MM.1S (cell line): ENCODE data around the gene SUSD2.

Experiments
- DNase-seq: peaks from one replicate; pipeline ENCODE4 v3.0.0-alpha.2; 2015
- H2AFZ ChIP-seq: fragments of 300-600 bp; sonication (generic); 2 replicates; pipeline ENCODE4 v1.6.0; 2016; ENCODE audit warnings: antibody characterized with exemption, low read length
- H3F3A ChIP-seq: fragments of 300-600 bp; sonication (generic); 2 replicates; pipeline ENCODE4 v1.6.1; 2016; ENCODE audit warnings: mild to moderate bottlenecking, antibody characterized with exemption, low read length, moderate library complexity, mixed read lengths; ENCODE audit not compliant: insufficient read depth
- H3K27ac ChIP-seq: fragments of 300-600 bp; sonication (generic); 2 replicates; pipeline ENCODE4 v1.5.1; 2016; ENCODE audit warnings: mild to moderate bottlenecking, low read length
- H3K27me3 ChIP-seq: fragments of 300-600 bp; sonication (generic); replicated peaks from 2 replicates; pipeline ENCODE4 v1.6.0; 2016; ENCODE audit warnings: low read length; ENCODE audit not compliant: insufficient read depth
- H3K36me3 ChIP-seq: fragments of 300-600 bp; sonication (generic); replicated peaks from 2 replicates; pipeline ENCODE4 v1.6.1; 2016; ENCODE audit warnings: mild to moderate bottlenecking, low read length, mixed read lengths; ENCODE audit not compliant: insufficient read depth
- H3K4me1 ChIP-seq: fragments of 300-600 bp; sonication (generic); 2 replicates; pipeline ENCODE4 v1.6.1; 2016; ENCODE audit warnings: low read length, mixed read lengths
- H3K4me2 ChIP-seq: fragments of 300-600 bp; sonication (generic); 2 replicates; pipeline ENCODE4 v1.6.0; 2016; ENCODE audit warnings: low read depth, low read length
- H3K4me3 ChIP-seq: fragments of 300-600 bp; sonication (generic); 2 replicates; pipeline ENCODE4 v1.5.1; 2016; ENCODE audit warnings: low read length, mixed read lengths
- H3K79me2 ChIP-seq: fragments of 300-600 bp; sonication (generic); 2 replicates; pipeline ENCODE4 v1.6.1; 2016; ENCODE audit warnings: mixed run types, low read length, mixed read lengths
- H3K9ac ChIP-seq: fragments of 300-600 bp; sonication (generic); 2 replicates; pipeline ENCODE4 v1.6.1; 2016; ENCODE audit warnings: low read length, mixed read lengths
- H3K9me2 ChIP-seq: fragments of 300-600 bp; sonication (generic); replicated peaks from 2 replicates; pipeline ENCODE4 v1.6.1; 2016; ENCODE audit warnings: mild to moderate bottlenecking, low read length, mixed read lengths; ENCODE audit not compliant: insufficient read depth
- H3K9me3 ChIP-seq: fragments of 300-600 bp; sonication (generic); replicated peaks from 2 replicates; pipeline ENCODE4 v1.6.1; 2016; ENCODE audit warnings: mild to moderate bottlenecking, low read length, mixed read lengths; ENCODE audit not compliant: insufficient read depth
- H4K20me1 ChIP-seq: fragments of 300-600 bp; sonication (generic); 2 replicates; pipeline ENCODE4 v1.6.1; 2016; ENCODE audit warnings: mild to moderate bottlenecking, low read length, moderate library complexity, mixed read lengths; ENCODE audit not compliant: insufficient read depth
- EZH2 ChIP-seq: fragments of 300-600 bp; sonication (generic); optimal IDR thresholded peaks from 2 replicates; pipeline ENCODE3; 2017; ENCODE audit warnings: low read depth, mild to moderate bottlenecking, antibody characterized with exemption, low read length, mixed read lengths
- EZH2phosphoT487 ChIP-seq: fragments of 300-600 bp; sonication (generic); IDR thresholded peaks from 2 replicates; pipeline ENCODE4 v1.6.1; 2018; ENCODE audit warnings: antibody characterized with exemption, low read length
- TF ChIP-seq, protein P1 (sequence below): fragments of 300-600 bp; sonication (generic); IDR thresholded peaks from 2 replicates; pipeline ENCODE4 v1.5.1; 2016; ENCODE audit warnings: antibody characterized with exemption, low read length, mixed read lengths

Gene SUSD2

DNA sequence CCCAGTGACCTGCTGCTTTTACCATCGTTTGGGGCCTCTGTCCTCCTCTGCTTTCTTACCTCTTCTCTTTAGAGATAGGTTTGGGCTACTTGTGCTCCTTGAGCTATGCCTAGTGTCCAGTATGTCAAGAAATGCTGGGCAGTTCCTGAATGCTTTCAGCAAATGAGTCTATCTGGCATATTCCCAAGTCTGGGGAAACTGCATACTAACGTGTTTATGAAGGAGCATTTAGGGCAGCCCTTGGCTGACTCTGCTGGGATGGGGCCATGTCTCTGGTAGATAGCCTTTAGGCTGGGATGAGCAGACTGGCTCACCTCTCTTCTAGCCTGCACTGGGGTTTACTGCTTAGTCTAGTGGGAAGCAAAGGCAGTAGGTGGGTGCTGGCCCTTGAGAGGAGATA is 43.7 kb upstream of the SUSD2 start:
- no peaks in the 10 kb centered on the region for H3K9me3 ChIP-seq
- DNase-seq = no peak
- H4K20me1 ChIP-seq = no peaks in the 10 kb centered on the region
- H3K4me2 ChIP-seq = no peak overlapping the region
- peaks cover 28% of the 10 kb centered on the region for H3K4me1 ChIP-seq
- peaks cover 11% of the 10 kb centered on the region; the same call in 1 of the 2 replicates for H3F3A ChIP-seq
- H3K9me2 ChIP-seq = no peaks in the 10 kb centered on the region
- no peaks in the 10 kb centered on the region for H3K27me3 ChIP-seq
- H3K36me3 ChIP-seq = no peaks in the 10 kb centered on the region
- peaks cover 14% of the 10 kb centered on the region for H3K79me2 ChIP-seq
- H2AFZ ChIP-seq = no peak overlapping the region
- TF ChIP-seq EZH2phosphoT487 (no peak), EZH2 (no peak)
- TF ChIP-seq, protein P1, sequence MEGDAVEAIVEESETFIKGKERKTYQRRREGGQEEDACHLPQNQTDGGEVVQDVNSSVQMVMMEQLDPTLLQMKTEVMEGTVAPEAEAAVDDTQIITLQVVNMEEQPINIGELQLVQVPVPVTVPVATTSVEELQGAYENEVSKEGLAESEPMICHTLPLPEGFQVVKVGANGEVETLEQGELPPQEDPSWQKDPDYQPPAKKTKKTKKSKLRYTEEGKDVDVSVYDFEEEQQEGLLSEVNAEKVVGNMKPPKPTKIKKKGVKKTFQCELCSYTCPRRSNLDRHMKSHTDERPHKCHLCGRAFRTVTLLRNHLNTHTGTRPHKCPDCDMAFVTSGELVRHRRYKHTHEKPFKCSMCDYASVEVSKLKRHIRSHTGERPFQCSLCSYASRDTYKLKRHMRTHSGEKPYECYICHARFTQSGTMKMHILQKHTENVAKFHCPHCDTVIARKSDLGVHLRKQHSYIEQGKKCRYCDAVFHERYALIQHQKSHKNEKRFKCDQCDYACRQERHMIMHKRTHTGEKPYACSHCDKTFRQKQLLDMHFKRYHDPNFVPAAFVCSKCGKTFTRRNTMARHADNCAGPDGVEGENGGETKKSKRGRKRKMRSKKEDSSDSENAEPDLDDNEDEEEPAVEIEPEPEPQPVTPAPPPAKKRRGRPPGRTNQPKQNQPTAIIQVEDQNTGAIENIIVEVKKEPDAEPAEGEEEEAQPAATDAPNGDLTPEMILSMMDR = no peak
- no peak overlapping the region for H3K27ac ChIP-seq
- no peak overlapping the region for H3K9ac ChIP-seq
- H3K4me3 ChIP-seq = no peak overlapping the region

DNA sequence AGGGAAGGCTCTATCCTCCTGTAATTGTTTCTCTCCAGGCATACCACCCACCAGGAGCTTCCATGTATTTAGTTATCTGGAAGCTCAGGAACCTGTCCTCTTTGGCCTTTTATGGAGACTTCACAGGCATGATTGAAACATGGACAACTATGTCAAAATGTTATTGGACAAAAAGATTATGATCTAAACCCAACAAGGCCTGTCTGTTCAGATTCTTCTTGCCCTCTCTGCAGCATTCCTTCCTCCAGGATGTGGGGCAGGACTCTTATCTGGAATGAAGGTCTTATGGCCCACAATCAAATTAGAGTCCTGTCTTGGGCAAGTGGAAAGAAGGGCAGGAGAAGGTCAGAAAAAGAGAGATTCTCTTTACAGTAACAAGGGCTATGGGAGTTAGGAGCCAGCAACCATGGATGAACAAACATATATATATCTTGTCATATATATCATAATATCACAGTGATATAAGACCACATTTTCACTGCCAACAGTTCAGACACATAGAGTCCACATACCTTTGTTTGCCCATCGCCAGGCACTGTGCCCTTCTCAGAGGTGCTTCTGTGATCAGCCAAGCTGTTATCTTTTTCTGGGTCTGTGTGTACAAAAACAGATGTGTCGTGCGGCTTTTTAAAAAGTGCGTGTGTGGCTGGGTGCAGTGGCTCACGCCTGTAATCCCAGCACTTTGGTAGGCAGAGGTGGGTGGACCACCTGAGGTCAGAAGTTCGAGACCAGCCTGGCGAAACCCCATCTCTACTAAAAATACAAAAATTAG is 42.5 kb upstream of the SUSD2 start:
- Histone ChIP-seq H3K4me2 (no peak overlapping the region), H3K79me2 (peaks cover 26% of the 10 kb centered on the region), H2AFZ (no peak overlapping the region), H3K9ac (no peak overlapping the region), H3K27ac (no peak overlapping the region), H3K4me3 (no peak overlapping the region), H3K36me3 (no peaks in the 10 kb centered on the region), H3K9me2 (no peaks in the 10 kb centered on the region), H3K9me3 (no peaks in the 10 kb centered on the region), H3F3A (peaks cover 11% of the 10 kb centered on the region; the same call in 1 of the 2 replicates), H3K4me1 (peaks cover 40% of the 10 kb centered on the region), H3K27me3 (no peaks in the 10 kb centered on the region), H4K20me1 (no peaks in the 10 kb centered on the region)
- TF ChIP-seq, protein P1 = no peak
- TF ChIP-seq EZH2phosphoT487 = no peak
- no peak for TF ChIP-seq EZH2
- no peak for DNase-seq

DNA sequence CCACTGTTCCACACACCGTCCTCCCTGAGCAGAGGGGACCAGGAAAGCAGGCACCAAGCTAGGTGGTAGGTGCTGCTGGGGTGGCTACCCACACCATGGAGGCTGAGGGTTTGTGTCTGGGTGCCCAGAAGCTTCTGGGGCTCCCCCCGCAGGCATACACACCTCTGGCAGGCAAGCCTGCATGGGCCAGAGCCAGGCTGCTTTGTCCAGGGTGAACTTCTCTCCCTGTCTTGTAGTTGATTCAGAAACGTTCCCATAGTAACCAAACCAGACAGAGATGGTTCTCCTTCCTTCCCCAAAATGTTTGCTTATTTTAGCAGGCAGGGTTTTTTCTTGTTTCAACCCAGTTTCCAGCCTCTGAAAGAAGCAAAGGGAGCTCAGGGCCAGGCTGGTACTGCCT is 40.9 kb upstream of the SUSD2 start:
- Histone ChIP-seq H3K36me3 (no peaks in the 10 kb centered on the region), H3K9ac (no peak overlapping the region), H3K4me1 (peaks cover 55% of the 10 kb centered on the region), H2AFZ (no peak overlapping the region), H3K27ac (peak overlapping the region; percentile 67; the same call in 1 of the 2 replicates), H3K79me2 (peaks cover 34% of the 10 kb centered on the region), H3K9me2 (no peaks in the 10 kb centered on the region), H4K20me1 (no peaks in the 10 kb centered on the region), H3K4me3 (no peak overlapping the region), H3K27me3 (no peaks in the 10 kb centered on the region), H3K4me2 (peak overlapping the region; percentile 21; the same call in 1 of the 2 replicates), H3K9me3 (no peaks in the 10 kb centered on the region), H3F3A (peaks cover 17% of the 10 kb centered on the region)
- TF ChIP-seq EZH2 (no peak), EZH2phosphoT487 (no peak)
- TF ChIP-seq, protein P1 = peak; percentile 9; the same call in 1 of the 2 replicates
- no peak for DNase-seq
